Liver (tissue), 9 donors: ENCODE results near the gene UGT1A9. TPM values are rescaled to one million over a fixed set of nuclear protein-coding genes. Genes with fewer than 3 reads are reported as not detected.
"Not testable (repeated sequence)": the region's sequence is repeated elsewhere in the genome, so short reads cannot be mapped to it uniquely, and the experiment has no call there.

Experiments
- DNase-seq: peaks from one replicate; pipeline ENCODE4 v3.0.0-alpha.2; 2017; ENCODE audit warnings: low spot score
- H3K27ac ChIP-seq, 2 donors: one replicate each; pipeline ENCODE4 v1.7.0; 2013; ENCODE audit warnings: inconsistent platforms in 2 of 2, low read length in 2 of 2, control low read depth in 1 of 2, low read depth in 1 of 2, mild to moderate bottlenecking in 1 of 2
- H3K27me3 ChIP-seq, 4 donors: one replicate each; pipeline versions ENCODE4 v1.6.1 to v1.7.0; 2013; ENCODE audit warnings: low read length in 3 of 4, inconsistent platforms in 1 of 4, mild to moderate bottlenecking in 1 of 4, moderate library complexity in 1 of 4; ENCODE audit not compliant: control insufficient read depth in 4 of 4, insufficient read depth in 4 of 4
- H3K36me3 ChIP-seq, 4 donors: one replicate each; pipeline versions ENCODE4 v1.6.1 to v1.7.0; 2013; ENCODE audit warnings: low read length in 3 of 4, mild to moderate bottlenecking in 3 of 4, low read depth in 1 of 4, moderate library complexity in 1 of 4; ENCODE audit not compliant: control insufficient read depth in 4 of 4, insufficient read depth in 3 of 4
- H3K4me1 ChIP-seq, 4 donors: one replicate each; pipeline versions ENCODE4 v1.6.1 to v1.7.0; 2013; ENCODE audit warnings: low read length in 3 of 4, mild to moderate bottlenecking in 3 of 4, moderate library complexity in 1 of 4; ENCODE audit not compliant: control insufficient read depth in 4 of 4, insufficient read depth in 4 of 4
- H3K4me3 ChIP-seq, 3 donors: one replicate each; pipeline versions ENCODE4 v1.6.1 to v1.7.0; 2013; ENCODE audit warnings: low read length in 3 of 3, control low read depth in 1 of 3, low read depth in 1 of 3, mild to moderate bottlenecking in 1 of 3
- H3K9ac ChIP-seq, 2 donors: one replicate each; pipeline ENCODE4 v1.7.0; 2013; ENCODE audit warnings: low read length in 2 of 2, mild to moderate bottlenecking in 2 of 2, moderate library complexity in 2 of 2, control low read depth in 1 of 2, low read depth in 1 of 2
- H3K9me3 ChIP-seq, 4 donors: one replicate each; pipeline versions ENCODE4 v1.6.1 to v1.7.0; 2013; ENCODE audit warnings: low read length in 3 of 4; ENCODE audit not compliant: control insufficient read depth in 4 of 4
- ATF3 ChIP-seq: IDR thresholded peaks from 2 replicates; pipeline ENCODE4 v1.6.1; 2016; ENCODE audit warnings: antibody characterized with exemption
- HNF4A ChIP-seq, 2 donors: conservative IDR thresholded peaks; 2 replicates each; pipeline ENCODE4 v1.6.1; 2016; ENCODE audit warnings: antibody characterized with exemption in 2 of 2, mild to moderate bottlenecking in 2 of 2
- HNF4G ChIP-seq: IDR thresholded peaks from 2 replicates; pipeline ENCODE4 v1.6.1; 2016; ENCODE audit warnings: antibody characterized with exemption
- JUND ChIP-seq, 2 donors: IDR thresholded peaks; 2 replicates each; pipeline ENCODE4 v1.6.1; 2016; ENCODE audit warnings: antibody characterized with exemption in 2 of 2
- NR2F2 ChIP-seq: IDR thresholded peaks from 2 replicates; pipeline ENCODE4 v1.6.1; 2016; ENCODE audit warnings: antibody characterized with exemption
- REST ChIP-seq: IDR thresholded peaks from 2 replicates; pipeline ENCODE4 v1.6.1; 2016; ENCODE audit warnings: antibody characterized with exemption, mild to moderate bottlenecking
- RXRA ChIP-seq, 2 donors: IDR thresholded peaks; 2 replicates each; pipeline ENCODE4 v1.6.1; 2017 to 2018; ENCODE audit warnings: antibody characterized with exemption in 2 of 2, mild to moderate bottlenecking in 1 of 2
- SP1 ChIP-seq: IDR thresholded peaks from 2 replicates; pipeline ENCODE4 v1.6.1; 2018; ENCODE audit warnings: antibody characterized with exemption, mild to moderate bottlenecking
- YY1 ChIP-seq: IDR thresholded peaks from 2 replicates; pipeline ENCODE4 v1.6.1; 2016; ENCODE audit warnings: antibody characterized with exemption, mild to moderate bottlenecking
- WGBS: extraction: QIAGEN DNeasy Blood & Tissue Kit; methylation state at CpG from one replicate; pipeline ENCODE4 v1.1.7; 2013; 5-methylcytosine and 5-hydroxymethylcytosine counted together
- polyA plus RNA-seq, 2 donors: library from polyadenylated mRNA; stranded (reverse) in 1 of 2; unstranded in 1 of 2; fragments of 200-250 nt in 1 of 2; fragments of >200 nt in 1 of 2; fragmentation: Nextera tagmentation in 1 of 2; extraction: Ambion mirVana in 1 of 2; gene quantifications; one replicate each; pipeline versions ENCODE4 v1.2.1 to v1.2.3, GENCODE V29; 2013 to 2015
- total RNA-seq, 2 donors: library from RNA; depleted of rRNA; stranded (reverse); fragments of >200 nt; gene quantifications; one replicate each; pipeline ENCODE4 v1.2.3, GENCODE V29; 2014
- TF ChIP-seq, protein P1 (sequence below): fragments of 150-350 bp; IDR thresholded peaks from 2 replicates; pipeline ENCODE4 v1.5.1; 2017; ENCODE audit warnings: improper control_type of control experiment, low read depth, low read length; ENCODE audit not compliant: missing input control
- donor health status: healthy.
- donor health status: healthy.
- donor health status: healthy.
- donor health status: healthy.
- donor health status: healthy.

The UGT1A9 gene
- total and polyA plus RNA-seq, 4 donors = 14.3 to 62.3 (median 23.8) TPM; not detected in 1

DNA sequence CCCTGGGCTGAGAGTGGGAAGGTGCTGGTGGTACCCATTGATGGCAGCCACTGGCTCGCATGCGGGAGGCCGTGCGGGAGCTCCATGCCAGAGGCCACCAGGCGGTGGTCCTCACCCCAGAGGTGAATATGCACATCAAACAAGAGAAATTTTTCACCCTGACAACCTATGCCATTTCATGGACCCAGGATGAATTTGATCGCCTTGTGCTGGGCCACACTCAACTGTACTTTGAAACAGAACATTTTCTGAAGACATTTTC is 75.5 kb downstream of the UGT1A9 start:
- peaks cover 0 to 3% (median 0%) of the 10 kb centered on the region in 4 donors for H3K36me3 ChIP-seq
- peaks cover 12 to 65% (median 44%) of the 10 kb centered on the region in 4 donors for H3K4me1 ChIP-seq
- DNase-seq = no peak
- H3K9ac ChIP-seq = no peak overlapping the region
- no peaks in the 10 kb centered on the region for H3K9me3 ChIP-seq
- TF ChIP-seq YY1 (no peak), SP1 (no peak), RXRA (IDR thresholded peaks at IDR 0.05) (no peak), NR2F2 (no peak), JUND (IDR thresholded peaks at IDR 0.05) (no peak), ATF3 (no peak), REST (no peak)
- TF ChIP-seq, protein P1, sequence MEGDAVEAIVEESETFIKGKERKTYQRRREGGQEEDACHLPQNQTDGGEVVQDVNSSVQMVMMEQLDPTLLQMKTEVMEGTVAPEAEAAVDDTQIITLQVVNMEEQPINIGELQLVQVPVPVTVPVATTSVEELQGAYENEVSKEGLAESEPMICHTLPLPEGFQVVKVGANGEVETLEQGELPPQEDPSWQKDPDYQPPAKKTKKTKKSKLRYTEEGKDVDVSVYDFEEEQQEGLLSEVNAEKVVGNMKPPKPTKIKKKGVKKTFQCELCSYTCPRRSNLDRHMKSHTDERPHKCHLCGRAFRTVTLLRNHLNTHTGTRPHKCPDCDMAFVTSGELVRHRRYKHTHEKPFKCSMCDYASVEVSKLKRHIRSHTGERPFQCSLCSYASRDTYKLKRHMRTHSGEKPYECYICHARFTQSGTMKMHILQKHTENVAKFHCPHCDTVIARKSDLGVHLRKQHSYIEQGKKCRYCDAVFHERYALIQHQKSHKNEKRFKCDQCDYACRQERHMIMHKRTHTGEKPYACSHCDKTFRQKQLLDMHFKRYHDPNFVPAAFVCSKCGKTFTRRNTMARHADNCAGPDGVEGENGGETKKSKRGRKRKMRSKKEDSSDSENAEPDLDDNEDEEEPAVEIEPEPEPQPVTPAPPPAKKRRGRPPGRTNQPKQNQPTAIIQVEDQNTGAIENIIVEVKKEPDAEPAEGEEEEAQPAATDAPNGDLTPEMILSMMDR = no peak
- H3K4me3 ChIP-seq = peak overlapping the region in 1 of 3 donors; percentile 23
- H3K27me3 ChIP-seq = no peaks in the 10 kb centered on the region
- no peak overlapping the region for H3K27ac ChIP-seq
- WGBS = 86% methylated on average over 6 of the region's 6 CpGs

- 70% methylated on average over 2 of the region's 2 CpGs for WGBS
Observed at GRCh38 chr2:233750689-233751088, 79.0 kb downstream of the UGT1A9 start.

DNA sequence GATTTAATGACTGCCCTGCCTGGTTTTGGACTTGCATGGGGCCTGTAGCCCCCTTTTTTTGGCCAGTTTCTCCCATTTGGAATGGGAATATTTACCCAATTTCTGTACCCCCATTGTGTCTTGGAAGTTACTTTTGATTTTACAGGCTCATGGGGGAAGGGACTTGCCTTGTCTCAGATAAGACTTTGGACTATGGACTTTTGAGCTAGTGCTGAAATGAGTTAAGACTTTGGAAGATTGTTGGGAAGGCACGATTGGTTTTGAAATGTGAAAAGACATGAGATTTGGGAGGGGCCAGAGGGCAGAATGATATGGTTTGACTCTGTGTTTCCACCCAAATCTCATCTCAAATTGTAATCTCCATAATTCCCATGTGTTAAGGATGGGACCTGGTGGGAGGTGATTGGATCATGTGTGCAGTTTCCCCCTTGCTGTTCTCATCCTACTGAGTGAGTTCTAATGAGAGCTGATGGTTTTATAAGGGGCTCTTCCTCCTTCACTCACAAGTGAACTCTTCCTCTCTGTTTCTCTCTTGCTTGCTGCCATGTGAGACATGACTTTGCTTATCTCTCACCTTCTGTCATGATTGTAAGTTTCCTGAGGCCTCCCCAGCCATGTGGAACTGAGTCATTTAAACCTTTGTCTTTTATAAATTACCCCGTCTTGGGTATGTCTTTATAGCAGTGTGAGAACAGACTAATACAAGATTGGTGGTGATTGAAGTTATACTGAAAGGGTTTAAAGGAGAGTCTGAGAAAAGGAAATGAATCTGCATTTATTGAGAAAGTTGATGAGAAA is 79.7 kb downstream of the UGT1A9 start:
- H3K9me3 ChIP-seq, H3K36me3 ChIP-seq, DNase-seq, H3K27me3 ChIP-seq, H3K9ac ChIP-seq, H3K27ac ChIP-seq, H3K4me3 ChIP-seq: not testable (repeated sequence)
- H3K4me1 ChIP-seq = peaks cover 8 to 52% (median 30%) of the 10 kb centered on the region in 4 donors
- 55% methylated on average over 2 of the region's 2 CpGs for WGBS
- TF ChIP-seq RXRA (IDR thresholded peaks at IDR 0.05) (peak in 1 of 2 donors; percentile 53), HNF4A (conservative IDR thresholded peaks at IDR 0.05) (peak; percentile 74 to 77), HNF4G (peak; percentile 27)

More at GRCh38 chr2:233750689-233751088, 79.0 kb downstream of the UGT1A9 start:
- H3K27ac ChIP-seq, DNase-seq, H3K27me3 ChIP-seq, H3K4me3 ChIP-seq, H3K36me3 ChIP-seq, H3K9me3 ChIP-seq, H3K9ac ChIP-seq: not testable (repeated sequence)
- H3K4me1 ChIP-seq = peaks cover 8 to 56% (median 33%) of the 10 kb centered on the region in 4 donors
